Measurements from ENCODE around the gene FLNB. TPM values are rescaled to one million over a fixed set of nuclear protein-coding genes. Genes with fewer than 3 reads are reported as not detected.
A peak's percentile ranks its signal among the peaks of the same experiment; 100 is the strongest.

Gene FLNB
- total RNA-seq, 2 experiments from 2014 or later: 47.7 to 48.0 TPM

DNA sequence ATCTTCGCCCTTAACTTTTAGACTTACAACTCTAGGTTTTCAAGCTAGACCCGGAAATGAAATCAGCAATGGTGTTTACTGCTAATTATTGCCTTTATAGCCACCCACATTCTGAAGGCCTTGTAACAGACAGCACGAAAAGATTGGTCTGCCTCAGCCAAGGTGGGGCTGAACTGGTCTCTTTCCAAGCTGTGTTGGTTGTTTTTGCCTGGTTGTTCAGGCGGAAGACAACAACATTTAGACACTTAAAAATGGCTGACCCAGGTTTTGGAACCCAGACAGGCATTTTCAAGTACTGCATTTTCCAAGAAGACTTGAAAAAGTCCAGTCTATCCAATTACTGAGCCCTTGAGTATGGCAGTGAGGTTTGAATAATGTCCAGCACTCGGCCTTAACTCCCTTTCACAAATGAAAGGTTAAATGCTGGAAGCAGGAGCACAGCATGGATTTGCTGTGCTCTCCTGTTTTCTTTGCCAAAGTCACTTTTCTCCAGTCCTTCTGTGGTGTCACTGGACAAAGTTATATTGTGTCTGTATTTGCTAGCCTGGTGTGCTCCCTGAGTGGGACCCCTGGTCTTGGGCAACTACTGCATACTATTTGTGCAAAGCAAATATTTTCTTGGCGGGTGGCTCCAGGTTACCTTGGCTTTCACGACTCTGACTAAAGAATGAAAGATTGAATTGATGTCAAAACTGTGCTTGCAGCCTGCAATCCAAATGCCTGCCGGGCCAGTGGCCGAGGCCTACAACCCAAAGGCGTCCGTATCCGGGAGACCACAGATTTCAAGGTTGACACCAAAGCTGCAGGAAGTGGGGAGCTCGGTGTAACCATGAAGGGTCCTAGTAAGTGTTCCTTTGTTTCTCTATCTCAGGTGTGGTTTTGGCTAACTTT lies 93.5 kb downstream of the FLNB start:
- Mint-ChIP-seq H3K4me1 (ENCODE audit: low read depth) (peaks cover 5% of the 10 kb centered on the region), H3K27me3 (ENCODE audit: low read depth) (no peaks in the 10 kb centered on the region), H3K36me3 (ENCODE audit: low read depth) (peaks cover 41% of the 10 kb centered on the region), H3K4me3 (no peak overlapping the region), H3K27ac (no peak overlapping the region), H3K9me3 (no peaks in the 10 kb centered on the region)
- intact Hi-C loops (cut with micrococcal nuclease): no loop called here
- no peak for DNase-seq
- CTCF ChIA-PET: no interaction called here

DNA sequence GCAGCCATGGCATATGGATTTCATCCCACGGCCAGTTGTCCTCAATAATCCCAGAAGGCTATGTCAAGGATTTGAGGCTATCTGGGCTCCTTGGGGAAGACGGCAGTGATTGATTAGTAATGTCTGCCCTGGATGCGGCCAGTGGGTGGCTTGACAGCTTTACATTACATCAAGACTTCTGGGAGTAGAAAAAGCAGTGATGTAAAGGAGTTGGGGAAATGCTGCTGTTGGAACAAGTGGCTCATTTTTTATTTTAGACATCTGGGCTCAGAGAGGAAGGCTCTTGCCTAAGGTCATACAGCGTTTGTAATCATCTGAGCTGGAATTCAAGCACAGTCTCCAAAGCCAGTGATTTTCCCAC lies 94.1 kb downstream of the FLNB start:
- CTCF ChIA-PET: no interaction called here
- intact Hi-C loops (cut with micrococcal nuclease): no loop called here
- Mint-ChIP-seq H3K4me3 (no peak overlapping the region), H3K9me3 (no peaks in the 10 kb centered on the region), H3K36me3 (ENCODE audit: low read depth) (peaks cover 40% of the 10 kb centered on the region), H3K4me1 (ENCODE audit: low read depth) (peaks cover 5% of the 10 kb centered on the region), H3K27me3 (ENCODE audit: low read depth) (no peaks in the 10 kb centered on the region), H3K27ac (no peak overlapping the region)
- DNase-seq: no peak

DNA sequence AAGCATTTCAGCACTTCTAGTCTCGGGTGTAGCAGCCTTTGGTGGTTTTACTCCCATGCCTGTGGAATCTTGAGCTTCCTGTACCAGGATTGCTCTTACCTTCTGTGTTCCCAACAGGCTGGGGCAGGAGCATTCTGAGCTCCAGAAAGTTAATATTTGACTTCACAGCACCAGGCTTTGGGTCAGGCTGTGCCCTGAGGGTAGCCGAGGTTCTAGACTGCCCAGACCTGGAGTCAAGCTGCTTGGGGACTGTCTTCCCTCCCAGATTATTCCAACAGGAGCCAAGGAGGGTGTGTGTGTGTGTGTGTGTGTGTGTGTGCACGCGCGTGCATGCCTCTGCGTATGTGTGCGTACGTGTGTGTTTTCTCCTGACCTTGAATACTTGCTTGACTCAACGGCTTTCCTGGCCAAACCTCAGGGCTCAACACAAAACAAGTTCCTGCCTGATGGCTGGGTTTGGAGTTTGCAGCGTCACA lies 94.8 kb downstream of the FLNB start:
- Mint-ChIP-seq H3K9me3 (no peaks in the 10 kb centered on the region), H3K27ac (no peak overlapping the region), H3K27me3 (ENCODE audit: low read depth) (no peaks in the 10 kb centered on the region), H3K4me1 (ENCODE audit: low read depth) (peaks cover 5% of the 10 kb centered on the region), H3K36me3 (ENCODE audit: low read depth) (peaks cover 39% of the 10 kb centered on the region), H3K4me3 (no peak overlapping the region)
- intact Hi-C loops (cut with micrococcal nuclease): no loop called here
- CTCF ChIA-PET: no interaction called here
- DNase-seq: no peak

DNA sequence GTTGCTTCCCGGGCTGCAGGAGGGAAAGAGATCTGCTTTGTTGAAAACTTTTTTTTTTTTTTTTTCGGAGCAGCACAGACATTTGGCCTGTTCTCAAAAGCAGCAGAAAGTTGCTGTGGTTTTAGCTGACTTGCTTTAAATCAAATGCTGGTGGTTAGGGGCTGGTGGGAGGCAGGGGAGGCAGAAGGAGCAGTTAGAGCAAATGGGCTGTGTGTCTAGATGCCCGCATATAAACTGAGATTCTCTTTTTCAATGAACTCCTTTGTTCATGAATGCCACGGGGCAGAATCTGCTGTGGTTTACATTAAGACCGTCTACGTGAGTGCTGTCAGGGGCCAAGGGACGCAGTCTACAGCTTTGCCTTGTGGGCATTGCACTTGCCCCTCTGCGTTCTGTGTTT lies 95.9 kb downstream of the FLNB start:
- H3K9me3 Mint-ChIP-seq: no peaks in the 10 kb centered on the region
- no peak for DNase-seq
- no peaks in the 10 kb centered on the region for H3K27me3 Mint-ChIP-seq (ENCODE audit: low read depth)
- H3K4me1 Mint-ChIP-seq (ENCODE audit: low read depth): peaks cover 5% of the 10 kb centered on the region
- no peak overlapping the region for H3K4me3 Mint-ChIP-seq
- H3K36me3 Mint-ChIP-seq (ENCODE audit: low read depth): peaks cover 34% of the 10 kb centered on the region
- intact Hi-C loops (cut with micrococcal nuclease): no loop called here
- no peak overlapping the region for H3K27ac Mint-ChIP-seq
- CTCF ChIA-PET: interaction anchor here (0.6 to 0.7 kb wide), 3 partner anchors 19 to 403 kb away, joined by 4 to 6 read pairs (median 5); no protein-coding TSS in a partner anchor

DNA sequence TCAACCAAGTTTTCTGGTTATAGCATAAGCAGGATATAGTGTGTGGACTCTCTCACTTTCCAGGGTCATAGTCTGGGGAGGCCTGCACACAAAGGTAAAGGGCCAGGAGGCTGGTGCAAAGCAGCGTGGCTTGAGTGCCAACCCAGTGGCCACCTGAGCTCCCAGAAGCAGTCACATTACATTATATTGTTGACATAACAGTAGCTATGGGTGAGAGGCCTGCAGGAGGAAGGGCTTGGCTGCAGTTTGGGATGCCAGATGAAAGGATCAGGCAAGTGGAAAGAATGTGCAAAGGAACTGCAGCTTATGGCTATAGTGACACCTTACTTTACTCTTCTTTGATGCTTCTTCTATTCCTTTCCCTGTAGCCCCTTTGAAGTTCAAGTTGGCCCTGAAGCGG lies 96.5 kb downstream of the FLNB start:
- CTCF ChIA-PET: interaction anchor here (0.7 kb wide), 1 partner anchor 403 kb away, joined by 4 read pairs; no protein-coding TSS in a partner anchor
- no peak for DNase-seq
- H3K4me3 Mint-ChIP-seq: no peak overlapping the region

DNA sequence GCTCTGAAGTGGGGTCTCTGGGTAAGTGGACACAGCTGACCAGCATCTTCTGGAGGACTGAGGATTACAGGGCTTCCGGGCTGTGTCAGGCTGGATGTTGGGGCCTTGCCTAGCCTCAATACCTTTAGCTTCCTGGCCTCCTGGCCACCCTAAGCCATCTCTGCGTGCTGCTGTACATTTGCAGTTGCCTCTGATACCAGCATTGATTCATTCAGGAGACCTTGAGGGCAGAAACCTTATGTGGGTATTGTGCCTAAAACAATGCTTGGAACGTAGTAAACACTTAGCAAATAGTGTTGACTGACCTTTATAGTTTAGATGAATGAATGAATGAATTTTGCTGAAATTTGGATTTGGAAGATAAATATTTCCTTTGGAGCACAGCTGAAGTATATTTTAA lies 97.0 kb downstream of the FLNB start:
- no peaks in the 10 kb centered on the region for H3K9me3 Mint-ChIP-seq
- H3K4me1 Mint-ChIP-seq (ENCODE audit: low read depth): no peaks in the 10 kb centered on the region
- no peak for DNase-seq
- CTCF ChIA-PET: interaction anchor here (0.6 kb wide), 1 partner anchor 52 kb away, joined by 6 read pairs; no protein-coding TSS in a partner anchor
- H3K27me3 Mint-ChIP-seq (ENCODE audit: low read depth): no peaks in the 10 kb centered on the region
- no peak overlapping the region for H3K27ac Mint-ChIP-seq
- H3K4me3 Mint-ChIP-seq: no peak overlapping the region
- H3K36me3 Mint-ChIP-seq (ENCODE audit: low read depth): peaks cover 30% of the 10 kb centered on the region
- intact Hi-C loops (cut with micrococcal nuclease): no loop called here

More for the DNA sequence above, 96.5 kb downstream of the FLNB start:
- H3K9me3 Mint-ChIP-seq: no peaks in the 10 kb centered on the region
- H3K27me3 Mint-ChIP-seq (ENCODE audit: low read depth): no peaks in the 10 kb centered on the region
- intact Hi-C loops (cut with micrococcal nuclease): no loop called here
- peaks cover 31% of the 10 kb centered on the region for H3K36me3 Mint-ChIP-seq (ENCODE audit: low read depth)
- no peak overlapping the region for H3K27ac Mint-ChIP-seq
- peaks cover 4% of the 10 kb centered on the region for H3K4me1 Mint-ChIP-seq (ENCODE audit: low read depth)

DNA sequence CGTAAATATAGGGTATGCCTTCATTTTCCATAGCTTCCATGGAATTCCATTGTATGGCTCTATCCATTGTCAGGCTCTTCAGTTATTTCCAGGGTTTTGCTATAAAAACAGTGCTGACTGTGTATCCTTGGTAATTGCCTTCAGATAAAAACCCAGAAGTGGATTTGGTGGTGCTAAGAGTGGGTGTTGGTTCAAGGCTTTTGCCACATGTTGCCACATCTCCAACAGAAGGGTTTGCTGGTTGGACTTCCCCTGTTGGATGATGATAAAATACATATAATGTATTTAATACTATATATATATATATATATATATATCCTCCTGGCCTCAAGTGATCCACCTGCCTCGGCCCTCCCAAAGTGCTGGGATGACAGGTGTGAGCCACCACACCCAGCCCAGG lies 97.8 kb downstream of the FLNB start:
- Mint-ChIP-seq H3K4me1 (ENCODE audit: low read depth) (no peaks in the 10 kb centered on the region), H3K36me3 (ENCODE audit: low read depth) (peaks cover 29% of the 10 kb centered on the region), H3K27ac (no peak overlapping the region), H3K9me3 (no peaks in the 10 kb centered on the region), H3K27me3 (ENCODE audit: low read depth) (no peaks in the 10 kb centered on the region), H3K4me3 (no peak overlapping the region)
- CTCF ChIA-PET: interaction anchor here (0.6 kb wide), 1 partner anchor 53 kb away, joined by 6 read pairs; no protein-coding TSS in a partner anchor
- intact Hi-C loops (cut with micrococcal nuclease): no loop called here
- DNase-seq: no peak

DNA sequence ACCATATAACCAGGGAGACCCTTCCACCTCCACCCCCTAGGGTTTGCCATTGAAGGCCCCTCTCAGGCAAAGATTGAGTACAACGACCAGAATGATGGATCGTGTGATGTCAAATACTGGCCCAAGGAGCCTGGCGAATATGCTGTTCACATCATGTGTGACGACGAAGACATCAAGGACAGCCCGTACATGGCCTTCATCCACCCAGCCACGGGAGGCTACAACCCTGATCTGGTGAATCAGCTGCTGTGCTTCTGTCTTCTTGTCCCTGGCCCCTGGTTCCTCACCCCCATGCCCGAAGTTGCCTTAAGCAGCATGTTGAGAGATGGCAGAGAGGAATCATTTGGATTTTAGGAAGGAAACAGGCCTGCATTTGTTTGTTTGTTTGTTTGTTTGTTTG lies 98.4 kb downstream of the FLNB start:
- H3K4me1 Mint-ChIP-seq (ENCODE audit: low read depth): peaks cover 2% of the 10 kb centered on the region
- no peaks in the 10 kb centered on the region for H3K27me3 Mint-ChIP-seq (ENCODE audit: low read depth)
- H3K36me3 Mint-ChIP-seq (ENCODE audit: low read depth): peaks cover 28% of the 10 kb centered on the region
- no peaks in the 10 kb centered on the region for H3K9me3 Mint-ChIP-seq
- H3K27ac Mint-ChIP-seq: no peak overlapping the region
- CTCF ChIA-PET: no interaction called here
- no peak overlapping the region for H3K4me3 Mint-ChIP-seq
- DNase-seq: no peak
- intact Hi-C loops (cut with micrococcal nuclease): no loop called here

DNA sequence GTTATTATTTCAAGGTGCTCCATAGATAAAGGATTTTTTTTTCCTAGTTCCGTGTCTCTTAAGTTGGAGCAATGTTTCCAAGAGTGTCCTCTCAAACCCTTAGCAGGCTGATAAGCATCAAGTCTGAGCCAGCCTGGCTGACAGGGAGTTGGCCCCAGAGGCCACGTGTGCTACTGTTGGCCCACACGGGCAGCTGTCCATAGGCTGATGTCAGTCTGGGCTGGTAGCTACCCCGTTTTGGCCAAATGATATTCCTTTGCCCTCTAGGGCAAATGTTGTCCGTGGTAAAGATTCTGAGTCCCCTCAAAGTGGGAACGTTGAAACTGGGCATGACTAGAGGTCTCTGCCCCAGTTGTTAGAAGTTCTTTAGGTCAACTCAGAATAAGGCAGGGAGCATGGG lies 99.4 kb downstream of the FLNB start:
- Mint-ChIP-seq H3K9me3 (no peaks in the 10 kb centered on the region), H3K4me3 (no peak overlapping the region), H3K27ac (no peak overlapping the region), H3K36me3 (ENCODE audit: low read depth) (peaks cover 30% of the 10 kb centered on the region), H3K27me3 (ENCODE audit: low read depth) (no peaks in the 10 kb centered on the region), H3K4me1 (ENCODE audit: low read depth) (peaks cover 3% of the 10 kb centered on the region)
- intact Hi-C loops (cut with micrococcal nuclease): no loop called here
- DNase-seq: no peak
- CTCF ChIA-PET: no interaction called here

DNA sequence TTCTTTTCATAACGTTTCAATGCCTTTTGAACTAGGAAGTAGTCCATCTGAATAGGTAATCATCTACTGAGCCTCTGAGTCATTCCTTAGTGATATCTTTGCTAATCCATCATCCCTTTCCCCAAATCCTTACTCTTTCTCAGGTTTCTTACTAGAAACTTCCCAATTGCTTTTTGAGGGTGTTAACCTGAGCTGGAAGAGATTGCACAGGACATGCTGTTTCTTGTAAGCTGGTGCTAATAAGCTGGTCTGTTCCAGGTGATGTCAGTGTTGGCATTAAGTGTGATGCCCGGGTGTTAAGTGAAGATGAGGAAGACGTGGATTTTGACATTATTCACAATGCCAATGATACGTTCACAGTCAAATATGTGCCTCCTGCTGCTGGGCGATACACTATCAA lies 101.5 kb downstream of the FLNB start:
- no peaks in the 10 kb centered on the region for H3K9me3 Mint-ChIP-seq
- H3K4me1 Mint-ChIP-seq (ENCODE audit: low read depth): peaks cover 4% of the 10 kb centered on the region
- DNase-seq: no peak
- CTCF ChIA-PET: interaction anchor here (1.0 to 1.4 kb wide), 2 partner anchors 11 to 57 kb away, joined by 3 to 4 read pairs; no protein-coding TSS in a partner anchor
- H3K36me3 Mint-ChIP-seq (ENCODE audit: low read depth): peaks cover 30% of the 10 kb centered on the region
- H3K27ac Mint-ChIP-seq: no peak overlapping the region
- H3K4me3 Mint-ChIP-seq: no peak overlapping the region
- no peaks in the 10 kb centered on the region for H3K27me3 Mint-ChIP-seq (ENCODE audit: low read depth)
- intact Hi-C loops (cut with micrococcal nuclease): no loop called here

DNA sequence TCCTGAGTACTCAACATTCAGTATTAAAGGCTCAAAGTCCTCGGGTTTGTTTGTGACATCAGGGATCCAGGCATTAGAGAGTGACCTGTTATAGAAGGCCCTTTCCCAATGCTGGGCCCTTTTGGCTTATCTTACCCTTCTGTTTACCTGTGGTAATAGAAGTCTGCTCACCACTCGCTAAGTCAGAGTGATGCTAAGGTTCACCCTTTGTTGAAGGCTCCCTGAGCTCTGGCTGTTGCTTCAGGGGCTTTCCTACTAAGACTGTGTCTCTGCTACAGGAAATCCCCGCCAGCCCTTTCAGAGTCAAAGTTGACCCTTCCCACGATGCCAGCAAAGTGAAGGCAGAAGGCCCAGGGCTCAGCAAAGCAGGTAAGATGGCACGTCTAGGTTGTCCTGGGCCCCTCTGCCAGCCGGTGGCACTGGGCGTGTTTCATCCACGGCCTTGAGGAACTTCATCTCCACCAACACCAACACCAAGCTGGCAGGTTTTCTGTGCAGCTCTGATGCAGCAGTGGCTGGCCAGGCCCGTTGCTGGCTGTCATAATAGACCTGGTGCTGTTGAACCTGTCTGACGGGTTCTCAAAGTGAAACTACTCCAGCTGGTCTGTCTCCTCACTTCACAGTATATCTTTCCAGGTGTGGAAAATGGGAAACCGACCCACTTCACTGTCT lies 103.4 kb downstream of the FLNB start:
- CTCF ChIA-PET: interaction anchor here (0.6 kb wide), 1 partner anchor 900 kb away, joined by 4 read pairs; no protein-coding TSS in a partner anchor
- Mint-ChIP-seq H3K36me3 (ENCODE audit: low read depth) (peaks cover 31% of the 10 kb centered on the region), H3K4me1 (ENCODE audit: low read depth) (peaks cover 23% of the 10 kb centered on the region), H3K9me3 (no peaks in the 10 kb centered on the region), H3K27ac (no peak overlapping the region), H3K27me3 (ENCODE audit: low read depth) (no peaks in the 10 kb centered on the region), H3K4me3 (no peak overlapping the region)
- intact Hi-C loops (cut with micrococcal nuclease): no loop called here
- peak; percentile 9 for DNase-seq

DNA sequence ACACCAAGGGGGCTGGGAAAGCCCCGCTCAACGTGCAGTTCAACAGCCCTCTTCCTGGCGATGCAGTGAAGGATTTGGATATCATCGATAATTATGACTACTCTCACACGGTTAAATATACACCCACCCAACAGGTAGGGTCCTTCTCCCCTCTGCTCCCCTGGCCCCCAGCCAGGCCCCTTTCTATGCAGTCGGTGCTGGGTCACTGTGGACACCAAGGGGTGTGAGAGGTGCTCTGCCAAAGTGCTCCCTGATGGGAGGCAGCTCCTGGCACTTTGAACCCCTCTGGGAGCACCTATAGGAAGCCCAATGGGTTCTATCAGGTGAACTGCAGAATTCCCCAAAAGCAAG lies 103.9 kb downstream of the FLNB start:
- Mint-ChIP-seq H3K4me1 (ENCODE audit: low read depth) (peaks cover 26% of the 10 kb centered on the region), H3K27me3 (ENCODE audit: low read depth) (no peaks in the 10 kb centered on the region), H3K27ac (no peak overlapping the region), H3K9me3 (no peaks in the 10 kb centered on the region), H3K4me3 (no peak overlapping the region), H3K36me3 (ENCODE audit: low read depth) (peaks cover 31% of the 10 kb centered on the region)
- no peak for DNase-seq
- intact Hi-C loops (cut with micrococcal nuclease): no loop called here
- CTCF ChIA-PET: interaction anchor here (0.6 kb wide), 1 partner anchor 900 kb away, joined by 4 read pairs; no protein-coding TSS in a partner anchor

All from activated naive CD4-positive, alpha-beta T cell treated with anti-CD3 and anti-CD28 coated beads for 36 hours (primary cell).